Measurements from ENCODE around the gene PPP1R12C. TPM values are rescaled to one million over a fixed set of nuclear protein-coding genes. Genes with fewer than 3 reads are reported as not detected.

PPP1R12C gene
- total and polyA plus RNA-seq, 10 of the 15 experiments (the other 5 are each of a cell fraction or from before 2014, with no cell fraction given) = 1.4 to 84.7 (median 20.5) TPM

DNA sequence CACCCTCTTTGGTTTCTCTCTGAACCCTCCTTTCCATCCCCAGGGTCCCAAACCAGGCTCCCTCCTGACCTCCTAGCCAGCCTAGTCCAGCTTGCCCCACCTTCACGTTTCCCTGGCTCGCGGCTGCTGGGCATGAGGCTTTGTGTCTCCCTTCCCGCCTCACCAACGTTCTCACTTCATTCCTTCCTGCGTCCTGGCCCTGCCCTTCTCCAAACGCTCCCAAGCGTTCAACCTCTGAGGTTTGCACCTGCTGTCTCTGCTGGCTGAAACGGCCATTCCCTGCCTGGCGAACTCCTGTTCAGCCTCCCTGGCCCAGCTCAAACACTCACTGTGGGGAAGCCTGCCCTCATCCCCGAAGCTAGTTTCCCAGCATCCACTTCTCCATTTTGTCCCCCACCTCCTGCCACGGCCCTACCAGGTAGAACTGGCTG is 29.4 kb downstream of the PPP1R12C start (continued):
- TF ChIP-seq, protein P1, sequence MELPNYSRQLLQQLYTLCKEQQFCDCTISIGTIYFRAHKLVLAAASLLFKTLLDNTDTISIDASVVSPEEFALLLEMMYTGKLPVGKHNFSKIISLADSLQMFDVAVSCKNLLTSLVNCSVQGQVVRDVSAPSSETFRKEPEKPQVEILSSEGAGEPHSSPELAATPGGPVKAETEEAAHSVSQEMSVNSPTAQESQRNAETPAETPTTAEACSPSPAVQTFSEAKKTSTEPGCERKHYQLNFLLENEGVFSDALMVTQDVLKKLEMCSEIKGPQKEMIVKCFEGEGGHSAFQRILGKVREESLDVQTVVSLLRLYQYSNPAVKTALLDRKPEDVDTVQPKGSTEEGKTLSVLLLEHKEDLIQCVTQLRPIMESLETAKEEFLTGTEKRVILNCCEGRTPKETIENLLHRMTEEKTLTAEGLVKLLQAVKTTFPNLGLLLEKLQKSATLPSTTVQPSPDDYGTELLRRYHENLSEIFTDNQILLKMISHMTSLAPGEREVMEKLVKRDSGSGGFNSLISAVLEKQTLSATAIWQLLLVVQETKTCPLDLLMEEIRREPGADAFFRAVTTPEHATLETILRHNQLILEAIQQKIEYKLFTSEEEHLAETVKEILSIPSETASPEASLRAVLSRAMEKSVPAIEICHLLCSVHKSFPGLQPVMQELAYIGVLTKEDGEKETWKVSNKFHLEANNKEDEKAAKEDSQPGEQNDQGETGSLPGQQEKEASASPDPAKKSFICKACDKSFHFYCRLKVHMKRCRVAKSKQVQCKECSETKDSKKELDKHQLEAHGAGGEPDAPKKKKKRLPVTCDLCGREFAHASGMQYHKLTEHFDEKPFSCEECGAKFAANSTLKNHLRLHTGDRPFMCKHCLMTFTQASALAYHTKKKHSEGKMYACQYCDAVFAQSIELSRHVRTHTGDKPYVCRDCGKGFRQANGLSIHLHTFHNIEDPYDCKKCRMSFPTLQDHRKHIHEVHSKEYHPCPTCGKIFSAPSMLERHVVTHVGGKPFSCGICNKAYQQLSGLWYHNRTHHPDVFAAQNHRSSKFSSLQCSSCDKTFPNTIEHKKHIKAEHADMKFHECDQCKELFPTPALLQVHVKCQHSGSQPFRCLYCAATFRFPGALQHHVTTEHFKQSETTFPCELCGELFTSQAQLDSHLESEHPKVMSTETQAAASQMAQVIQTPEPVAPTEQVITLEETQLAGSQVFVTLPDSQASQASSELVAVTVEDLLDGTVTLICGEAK (IDR thresholded peaks at IDR 0.05; ENCODE audit: borderline replicate concordance) = no peak
- TF ChIP-seq BACH1 (IDR thresholded peaks at IDR 0.05; ENCODE audit: borderline replicate concordance) = no peak
- TF ChIP-seq ESRRA (IDR thresholded peaks at IDR 0.05; ENCODE audit: low read length) = no peak

DNA sequence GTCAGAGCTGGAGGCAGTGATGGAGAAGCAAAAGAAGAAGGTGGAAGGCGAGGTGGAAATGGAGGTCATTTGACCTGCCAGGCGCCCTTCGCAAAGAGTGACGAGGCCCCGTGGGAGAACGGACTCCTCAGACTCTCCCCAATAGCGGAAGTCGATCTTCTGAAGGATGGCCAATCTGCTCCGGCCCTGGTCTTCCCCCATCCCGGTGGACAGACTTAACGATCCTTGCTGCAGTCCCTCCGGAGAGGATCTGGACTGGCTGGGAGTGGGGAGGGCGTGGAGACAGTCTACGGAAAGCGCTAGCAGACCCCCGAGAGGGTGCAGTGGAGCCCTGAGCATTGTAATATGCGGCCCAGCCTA is 29.9 kb downstream of the PPP1R12C start:
- no TSS peak for BruUV-seq (replicated peaks)
- no peaks in the 10 kb centered on the region for H3K79me2 ChIP-seq (ENCODE audit: control insufficient read depth, insufficient read depth, low read length)
- peak overlapping the region; percentile 27; the same call in 1 of the 2 replicates for H3K4me3 ChIP-seq
- no peak for ATAC-seq
- 36% methylated on average over 17 of the region's 17 CpGs for WGBS (ENCODE audit: insufficient coverage, insufficient replicate concordance, low lambda C conversion rate, missing lambda C conversion rate)
- in situ Hi-C loops (cut with MboI) (no loop called here), intact Hi-C loops (cut with micrococcal nuclease; ENCODE audit: unreplicated experiment) (no loop called here)
- ChIA-PET RAD21 (ENCODE audit: unreplicated experiment) (no interaction called here), SMC1A (ENCODE audit: uncharacterized antibody, unreplicated experiment) (interaction anchor here (1.3 kb wide), 1 partner anchor 434 kb away, joined by 3 read pairs; no protein-coding TSS in a partner anchor), POLR2A (no interaction called here), CTCF (interaction anchor here (0.7 to 3.2 kb wide), 9 partner anchors 14 to 433 kb away, joined by 3 to 18 read pairs (median 5); partner anchors contain the start of gene RDH13)
- peak overlapping the region; percentile 64 for H3K4me2 ChIP-seq (ENCODE audit: control insufficient read depth, insufficient read depth)
- no peaks in the 10 kb centered on the region for H4K20me1 ChIP-seq (ENCODE audit: control insufficient read depth, insufficient read depth)
- H3K9ac ChIP-seq (ENCODE audit: control insufficient read depth, insufficient read depth, low read length) = no peak overlapping the region
- no peak for FAIRE-seq
- no peak overlapping the region for H3K27ac ChIP-seq (ENCODE audit: control insufficient read depth, insufficient read depth)
- no peaks in the 10 kb centered on the region; a peak in 2 of 4 replicates for H3K36me3 ChIP-seq (ENCODE audit: control insufficient read depth in 2 of 2, insufficient read depth in 2 of 2, low read length in 1 of 2)
- no peaks in the 10 kb centered on the region; the same call in 2 of the 3 replicates for H3K9me3 ChIP-seq (replicated peaks; ENCODE audit: control insufficient read depth, insufficient read depth, low read length)
- H3K27me3 ChIP-seq (replicated peaks in 1 of 2; ENCODE audit: control insufficient read depth in 2 of 2, insufficient read depth in 2 of 2, low read length in 1 of 2) = peaks cover 0 to 7% of the 10 kb centered on the region in 2 experiments; a peak in 2 of 4 replicates
- H2AFZ ChIP-seq (ENCODE audit: control insufficient read depth, low read depth, low read length) = no peak overlapping the region
- DNase-seq (ENCODE audit: low read depth, low spot score) = no peak
- 0 out of 2 replicates have a peak, but pooled peaks cover 3% of the 10 kb centered on the region for H3K4me1 ChIP-seq (ENCODE audit: control insufficient read depth, insufficient read depth, low read length)
- TF ChIP-seq MYC (IDR thresholded peaks at IDR 0.05; ENCODE audit: insufficient read depth, insufficient read length, insufficient replicate concordance, low read length, severe bottlenecking) = no peak
- no peak for TF ChIP-seq RFX5 (IDR thresholded peaks at IDR 0.05; ENCODE audit: low read depth, low read length)
- TF ChIP-seq JUND (IDR thresholded peaks at IDR 0.05; ENCODE audit: low read depth, low read length) = no peak
- TF ChIP-seq, protein P2, sequence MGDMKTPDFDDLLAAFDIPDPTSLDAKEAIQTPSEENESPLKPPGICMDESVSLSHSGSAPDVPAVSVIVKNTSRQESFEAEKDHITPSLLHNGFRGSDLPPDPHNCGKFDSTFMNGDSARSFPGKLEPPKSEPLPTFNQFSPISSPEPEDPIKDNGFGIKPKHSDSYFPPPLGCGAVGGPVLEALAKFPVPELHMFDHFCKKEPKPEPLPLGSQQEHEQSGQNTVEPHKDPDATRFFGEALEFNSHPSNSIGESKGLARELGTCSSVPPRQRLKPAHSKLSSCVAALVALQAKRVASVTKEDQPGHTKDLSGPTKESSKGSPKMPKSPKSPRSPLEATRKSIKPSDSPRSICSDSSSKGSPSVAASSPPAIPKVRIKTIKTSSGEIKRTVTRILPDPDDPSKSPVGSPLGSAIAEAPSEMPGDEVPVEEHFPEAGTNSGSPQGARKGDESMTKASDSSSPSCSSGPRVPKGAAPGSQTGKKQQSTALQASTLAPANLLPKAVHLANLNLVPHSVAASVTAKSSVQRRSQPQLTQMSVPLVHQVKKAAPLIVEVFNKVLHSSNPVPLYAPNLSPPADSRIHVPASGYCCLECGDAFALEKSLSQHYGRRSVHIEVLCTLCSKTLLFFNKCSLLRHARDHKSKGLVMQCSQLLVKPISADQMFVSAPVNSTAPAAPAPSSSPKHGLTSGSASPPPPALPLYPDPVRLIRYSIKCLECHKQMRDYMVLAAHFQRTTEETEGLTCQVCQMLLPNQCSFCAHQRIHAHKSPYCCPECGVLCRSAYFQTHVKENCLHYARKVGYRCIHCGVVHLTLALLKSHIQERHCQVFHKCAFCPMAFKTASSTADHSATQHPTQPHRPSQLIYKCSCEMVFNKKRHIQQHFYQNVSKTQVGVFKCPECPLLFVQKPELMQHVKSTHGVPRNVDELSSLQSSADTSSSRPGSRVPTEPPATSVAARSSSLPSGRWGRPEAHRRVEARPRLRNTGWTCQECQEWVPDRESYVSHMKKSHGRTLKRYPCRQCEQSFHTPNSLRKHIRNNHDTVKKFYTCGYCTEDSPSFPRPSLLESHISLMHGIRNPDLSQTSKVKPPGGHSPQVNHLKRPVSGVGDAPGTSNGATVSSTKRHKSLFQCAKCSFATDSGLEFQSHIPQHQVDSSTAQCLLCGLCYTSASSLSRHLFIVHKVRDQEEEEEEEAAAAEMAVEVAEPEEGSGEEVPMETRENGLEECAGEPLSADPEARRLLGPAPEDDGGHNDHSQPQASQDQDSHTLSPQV (IDR thresholded peaks at IDR 0.05) = no peak
- TF ChIP-seq SIN3A (IDR thresholded peaks at IDR 0.05; ENCODE audit: low read depth, low read length) = no peak
- TF ChIP-seq, protein P3, sequence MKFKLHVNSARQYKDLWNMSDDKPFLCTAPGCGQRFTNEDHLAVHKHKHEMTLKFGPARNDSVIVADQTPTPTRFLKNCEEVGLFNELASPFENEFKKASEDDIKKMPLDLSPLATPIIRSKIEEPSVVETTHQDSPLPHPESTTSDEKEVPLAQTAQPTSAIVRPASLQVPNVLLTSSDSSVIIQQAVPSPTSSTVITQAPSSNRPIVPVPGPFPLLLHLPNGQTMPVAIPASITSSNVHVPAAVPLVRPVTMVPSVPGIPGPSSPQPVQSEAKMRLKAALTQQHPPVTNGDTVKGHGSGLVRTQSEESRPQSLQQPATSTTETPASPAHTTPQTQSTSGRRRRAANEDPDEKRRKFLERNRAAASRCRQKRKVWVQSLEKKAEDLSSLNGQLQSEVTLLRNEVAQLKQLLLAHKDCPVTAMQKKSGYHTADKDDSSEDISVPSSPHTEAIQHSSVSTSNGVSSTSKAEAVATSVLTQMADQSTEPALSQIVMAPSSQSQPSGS (IDR thresholded peaks at IDR 0.05; ENCODE audit: low read length) = no peak
- TF ChIP-seq, protein P4, sequence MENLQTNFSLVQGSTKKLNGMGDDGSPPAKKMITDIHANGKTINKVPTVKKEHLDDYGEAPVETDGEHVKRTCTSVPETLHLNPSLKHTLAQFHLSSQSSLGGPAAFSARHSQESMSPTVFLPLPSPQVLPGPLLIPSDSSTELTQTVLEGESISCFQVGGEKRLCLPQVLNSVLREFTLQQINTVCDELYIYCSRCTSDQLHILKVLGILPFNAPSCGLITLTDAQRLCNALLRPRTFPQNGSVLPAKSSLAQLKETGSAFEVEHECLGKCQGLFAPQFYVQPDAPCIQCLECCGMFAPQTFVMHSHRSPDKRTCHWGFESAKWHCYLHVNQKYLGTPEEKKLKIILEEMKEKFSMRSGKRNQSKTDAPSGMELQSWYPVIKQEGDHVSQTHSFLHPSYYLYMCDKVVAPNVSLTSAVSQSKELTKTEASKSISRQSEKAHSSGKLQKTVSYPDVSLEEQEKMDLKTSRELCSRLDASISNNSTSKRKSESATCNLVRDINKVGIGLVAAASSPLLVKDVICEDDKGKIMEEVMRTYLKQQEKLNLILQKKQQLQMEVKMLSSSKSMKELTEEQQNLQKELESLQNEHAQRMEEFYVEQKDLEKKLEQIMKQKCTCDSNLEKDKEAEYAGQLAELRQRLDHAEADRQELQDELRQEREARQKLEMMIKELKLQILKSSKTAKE (IDR thresholded peaks at IDR 0.05; ENCODE audit: low read depth, poor library complexity, severe bottlenecking) = no peak
- no peak for TF ChIP-seq ESRRA (IDR thresholded peaks at IDR 0.05; ENCODE audit: low read length)
